K562 (cell line): ENCODE measurements around the gene TLE7. TPM values are rescaled to one million over a fixed set of nuclear protein-coding genes. Genes with fewer than 3 reads are reported as not detected.

ENCODE experiments used
- JUNB ChIP-seq: fragments of 450-650 bp; formaldehyde crosslinking; conservative IDR thresholded peaks from 2 replicates; pipeline ENCODE4 v1.4.0; 2020; ENCODE audit warnings: mild to moderate bottlenecking
- LEF1 ChIP-seq: fragments of 450-650 bp; IDR thresholded peaks from 2 replicates; pipeline ENCODE4 v1.6.1; 2016; ENCODE audit warnings: mild to moderate bottlenecking
- MYC ChIP-seq, 2 experiments: fragments of 250-450 bp in 1 of 2; sonication (Bioruptor Pico) in 1 of 2; IDR thresholded peaks; 2 replicates each; pipeline versions ENCODE4 v1.5.1 to v1.6.1; 2012 to 2021; ENCODE audit warnings: low read depth in 2 of 2, borderline replicate concordance in 1 of 2, improper control_type of control experiment in 1 of 2, low read length in 1 of 2, mild to moderate bottlenecking in 1 of 2, moderate library complexity in 1 of 2
- PKNOX1 ChIP-seq: fragments of 450-650 bp; IDR thresholded peaks from 2 replicates; pipeline ENCODE4 v1.6.1; 2016
- RBM15 ChIP-seq: fragments of 200-400 bp; formaldehyde crosslinking; IDR thresholded peaks from 2 replicates; pipeline ENCODE4 v1.6.1; 2018; ENCODE audit warnings: mild to moderate bottlenecking, low read length, moderate library complexity; ENCODE audit not compliant: insufficient read depth
- REST ChIP-seq, 2 experiments: fragments of 450-650 bp; formaldehyde crosslinking in 1 of 2; IDR thresholded peaks; 2 replicates each; pipeline versions ENCODE4 v1.4.0 to v1.6.1; 2014 to 2020; ENCODE audit warnings: mild to moderate bottlenecking in 2 of 2, borderline replicate concordance in 1 of 2, low read depth in 1 of 2
- RHOXF2B ChIP-seq: fragments of 250-450 bp; sonication (Bioruptor Pico); conservative IDR thresholded peaks from 2 replicates; pipeline ENCODE4 v1.5.1; 2021
- SMARCB1 ChIP-seq: IDR thresholded peaks from 2 replicates; pipeline ENCODE4 v1.6.1; 2011; ENCODE audit warnings: improper control_type of control experiment, low read depth; ENCODE audit not compliant: insufficient read length
- TCF3 ChIP-seq: sonication (generic); formaldehyde crosslinking; IDR thresholded peaks from 2 replicates; pipeline ENCODE4 v1.4.0; 2020; ENCODE audit warnings: mild to moderate bottlenecking, missing genetic modification reagents
- ZNF395 ChIP-seq: fragments of 200-800 bp; sonication (Bioruptor generic); IDR thresholded peaks from 2 replicates; pipeline ENCODE4 v1.6.1; 2017; ENCODE audit warnings: missing genetic modification characterization, missing compliant biosample characterization
- ZNF431 ChIP-seq: sonication (generic); formaldehyde crosslinking; IDR thresholded peaks from 2 replicates; pipeline ENCODE4 v1.8.0; 2022; ENCODE audit warnings: mild to moderate bottlenecking, missing genetic modification reagents
- ZNF639 ChIP-seq, 2 experiments: fragments of 200-800 bp in 1 of 2; sonication (Bioruptor generic) in 1 of 2; sonication (generic) in 1 of 2; formaldehyde crosslinking in 1 of 2; IDR thresholded peaks in 1 of 2; conservative IDR thresholded peaks in 1 of 2; 2 replicates each; pipeline versions ENCODE4 v1.5.0 to v1.6.1; 2016 to 2020; ENCODE audit warnings: missing compliant biosample characterization in 1 of 2, missing genetic modification characterization in 1 of 2, missing genetic modification reagents in 1 of 2
- polyA plus RNA-seq, 8 experiments: library from polyadenylated mRNA; depleted of rRNA in 4 of 8; stranded (reverse) in 5 of 8; unstranded in 3 of 8; fragments of >200 nt; fragmentation: Nextera tagmentation in 2 of 8; fragmentation: Illumina TruSeq in 1 of 8; extraction: Ambion mirVana in 2 of 8; extraction: Trizol in 1 of 8; gene quantifications; 2 replicates each; pipeline versions ENCODE4 v1.2.1 to v1.2.3, GENCODE V29; 2011 to 2014; ENCODE audit warnings: inconsistent platforms in 1 of 8, missing spikeins in 1 of 8
- total RNA-seq, 7 experiments: library from RNA; depleted of rRNA in 6 of 7; stranded (reverse); fragments of >200 nt in 6 of 7; fragmentation: Illumina TruSeq in 2 of 7; extraction: Trizol in 2 of 7; gene quantifications; 2 replicates each; pipeline versions ENCODE4 v1.2.1 to v1.2.3, GENCODE V29; 2011 to 2021; ENCODE audit warnings: low replicate concordance in 1 of 7

TLE7 gene
- total and polyA plus RNA-seq, 9 of the 15 experiments (the other 6 are each of a cell fraction or from before 2014, with no cell fraction given), result not detected

- TF ChIP-seq ZNF639 (CRISPR knock-in tag; conservative IDR thresholded peaks at IDR 0.05 in 1 of 2, IDR thresholded peaks at IDR 0.05 in 1 of 2) (peak in 1 of 2 experiments; percentile 76; a peak in 2 of 4 replicates), LEF1 (peak; percentile 72), REST (IDR thresholded peaks at IDR 0.05; ENCODE audit: borderline replicate concordance) (no peak; the same call in 1 of the 2 replicates), REST (CRISPR knock-in tag; IDR thresholded peaks at IDR 0.05; ENCODE audit: low read depth) (no peak), MYC (IDR thresholded peaks at IDR 0.05; ENCODE audit: low read depth, low read length) (0 out of 2 replicates have a peak, but pooled peaks have one; percentile 28), MYC (CRISPR knock-in tag; IDR thresholded peaks at IDR 0.05; ENCODE audit: borderline replicate concordance, low read depth) (no peak), SMARCB1 (no peak), TCF3 (CRISPR knock-in tag) (peak; percentile 90), RBM15 (no peak), ZNF395 (CRISPR knock-in tag) (peak; percentile 67; the same call in 1 of the 2 replicates), RHOXF2B (no peak), PKNOX1 (peak; percentile 84), JUNB (CRISPR knock-in tag) (no peak), ZNF431 (no peak)
These were observed 11.1 kb downstream of the TLE7 start (continued) for GRCh38 chr16:71430744-71431143.
